Measurements from ENCODE around the gene NEGR1.
A peak's percentile ranks its signal among the peaks of the same experiment; 100 is the strongest.

The NEGR1 gene

DNA sequence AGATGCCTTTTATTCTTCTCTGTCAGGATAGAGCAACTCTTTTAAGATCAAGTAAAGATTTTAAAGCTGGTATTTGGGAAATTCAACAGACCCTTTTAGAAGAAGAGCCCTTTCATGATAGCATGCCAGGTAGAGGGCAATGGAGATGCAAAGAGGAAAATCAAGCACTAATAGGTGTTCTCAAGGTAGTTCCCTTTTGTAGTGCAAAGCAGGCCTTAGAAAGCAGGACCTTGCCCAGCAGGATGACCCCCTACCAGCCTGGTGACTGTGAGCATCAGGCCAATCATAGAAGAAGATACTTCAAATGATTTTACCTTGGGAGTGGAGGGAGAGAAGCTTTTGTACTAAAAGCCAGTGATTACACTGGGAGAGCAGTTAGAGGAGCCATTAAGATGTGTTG is 820.1 kb downstream of the NEGR1 start:
- DNase-seq (ENCODE audit: low spot score) = no peak

GRCh38 chr1:71461416-71461815 is 820.9 kb downstream of the NEGR1 start:
- DNase-seq (ENCODE audit: low spot score) = no peak

DNA sequence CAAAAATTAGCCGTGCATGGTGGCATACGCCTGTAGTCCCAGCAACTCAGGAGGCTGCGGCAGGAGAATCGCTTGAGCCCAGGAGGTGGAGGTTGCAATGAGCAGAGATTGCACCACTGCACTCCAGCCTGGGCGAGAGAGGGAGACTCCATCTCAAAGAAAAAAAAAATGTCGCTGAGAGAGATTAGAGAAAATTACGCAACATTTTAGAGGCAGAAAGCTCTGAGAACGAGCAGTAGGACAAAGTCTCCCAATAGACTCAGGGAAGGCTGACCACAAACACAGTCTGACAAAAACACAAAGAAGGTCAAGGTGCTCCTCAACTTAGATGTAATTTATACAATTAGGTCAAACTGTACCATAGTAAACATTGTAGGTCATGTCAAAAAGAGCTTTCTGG is 833.9 kb downstream of the NEGR1 start:
- DNase-seq (ENCODE audit: low spot score) = peak; percentile 4

DNA sequence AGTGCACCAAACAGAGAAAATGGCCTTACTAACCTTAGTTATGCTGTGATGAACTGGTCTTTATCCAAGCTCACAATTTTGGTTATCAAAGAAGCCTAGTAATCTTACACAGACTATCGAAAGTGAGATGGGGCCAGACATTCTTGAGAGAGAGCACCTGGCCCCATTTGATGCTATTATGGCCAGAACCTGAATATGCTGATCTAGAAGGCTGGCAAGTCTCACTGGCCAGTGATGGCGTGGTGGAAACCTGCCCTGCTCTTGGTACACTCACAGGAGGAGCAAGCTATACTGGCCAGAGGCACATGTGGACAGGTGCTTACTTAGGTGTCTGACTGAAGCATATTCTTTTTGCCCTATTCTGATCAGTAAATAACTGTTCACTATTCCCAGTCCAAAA is 843.7 kb downstream of the NEGR1 start:
- DNase-seq (ENCODE audit: low spot score) = no peak

DNA sequence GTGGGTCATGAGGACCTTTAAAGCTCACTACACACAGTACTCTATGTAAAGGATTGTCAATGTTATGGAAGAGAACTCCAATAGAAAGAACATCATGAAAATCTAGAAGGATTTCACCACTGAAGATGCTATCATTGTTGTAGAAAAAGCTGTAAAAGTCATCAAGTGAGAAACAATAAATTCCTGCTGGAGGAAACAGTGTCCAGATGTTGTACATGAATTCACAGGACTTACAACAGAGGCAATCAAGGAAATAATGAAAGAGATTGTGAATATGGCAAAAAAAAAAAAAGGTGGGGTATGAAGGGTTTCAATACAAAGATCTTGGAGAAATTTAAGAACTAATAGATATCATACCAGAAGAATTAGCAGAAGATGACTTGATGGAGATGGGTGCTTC is 846.4 kb downstream of the NEGR1 start:
- no peak for DNase-seq (ENCODE audit: low spot score)

GRCh38 chr1:71434240-71434639 is 848.1 kb downstream of the NEGR1 start:
- no peak for DNase-seq (ENCODE audit: low spot score)

- no peak for DNase-seq (ENCODE audit: low spot score)
Observed at GRCh38 chr1:71428029-71428428, 854.3 kb downstream of the NEGR1 start.

DNA sequence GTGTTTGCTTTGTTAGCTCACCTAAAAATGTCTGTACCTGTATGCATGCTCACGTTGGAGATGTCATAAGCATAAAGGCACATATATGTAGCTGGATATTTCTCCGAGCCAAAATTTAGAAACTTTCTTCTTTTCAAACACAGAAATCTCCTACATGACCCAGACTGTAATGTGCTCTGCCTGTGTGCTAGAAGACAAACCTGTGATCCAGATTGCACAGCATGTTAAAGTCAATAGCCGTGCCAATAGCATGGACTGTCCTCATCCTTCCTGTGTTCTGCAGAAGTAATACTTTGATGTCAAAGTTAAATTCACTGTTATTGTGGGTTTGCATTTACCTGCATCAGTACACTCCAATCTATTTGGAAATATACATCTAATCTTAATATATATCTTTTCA is 855.3 kb downstream of the NEGR1 start:
- no peak for DNase-seq (ENCODE audit: low spot score)

- no peak for DNase-seq (ENCODE audit: low spot score)
Observed at GRCh38 chr1:71424536-71424935, 857.8 kb downstream of the NEGR1 start.

- DNase-seq (ENCODE audit: low spot score) = no peak
Observed at GRCh38 chr1:71422221-71422620, 860.1 kb downstream of the NEGR1 start.

GRCh38 chr1:71417421-71417820 is 864.9 kb downstream of the NEGR1 start:
- DNase-seq (ENCODE audit: low spot score) = no peak

GRCh38 chr1:71414179-71414578 is 868.2 kb downstream of the NEGR1 start:
- DNase-seq (ENCODE audit: low spot score) = no peak

DNA sequence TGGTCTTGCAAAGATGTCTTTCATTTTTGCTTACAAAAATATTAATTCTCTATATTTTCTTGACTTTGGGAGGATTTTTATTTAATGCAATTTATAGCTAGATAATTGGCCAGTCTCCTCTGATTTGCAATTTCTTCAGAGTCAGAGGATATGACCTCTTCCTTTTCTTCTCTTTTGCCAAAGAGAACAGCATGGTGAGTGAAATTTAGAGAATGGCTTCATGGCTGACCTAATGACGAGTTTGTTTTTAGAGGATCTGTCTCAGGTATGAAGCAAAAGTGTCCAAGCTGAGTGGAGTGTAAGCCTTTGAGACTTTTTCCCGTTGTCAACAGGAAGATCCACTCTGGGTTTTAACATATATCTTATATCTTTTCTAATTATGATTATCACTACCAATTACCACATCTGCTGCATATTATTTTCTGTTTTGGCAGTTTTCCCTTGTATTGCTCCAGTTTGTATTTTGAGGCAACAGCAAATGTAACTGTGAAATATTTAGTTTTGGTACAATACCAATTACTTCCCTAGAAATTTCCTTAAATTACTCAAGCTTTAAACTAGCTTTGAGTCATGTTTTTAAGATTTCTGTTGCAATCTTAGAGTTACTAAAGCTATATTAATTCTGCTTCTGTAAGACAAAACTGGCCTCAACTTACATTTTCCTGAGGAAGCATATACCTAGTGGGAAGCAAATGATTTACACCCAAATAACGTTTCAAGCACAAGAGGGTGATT is 868.7 kb downstream of the NEGR1 start:
- no peak for DNase-seq (ENCODE audit: low spot score)

DNA sequence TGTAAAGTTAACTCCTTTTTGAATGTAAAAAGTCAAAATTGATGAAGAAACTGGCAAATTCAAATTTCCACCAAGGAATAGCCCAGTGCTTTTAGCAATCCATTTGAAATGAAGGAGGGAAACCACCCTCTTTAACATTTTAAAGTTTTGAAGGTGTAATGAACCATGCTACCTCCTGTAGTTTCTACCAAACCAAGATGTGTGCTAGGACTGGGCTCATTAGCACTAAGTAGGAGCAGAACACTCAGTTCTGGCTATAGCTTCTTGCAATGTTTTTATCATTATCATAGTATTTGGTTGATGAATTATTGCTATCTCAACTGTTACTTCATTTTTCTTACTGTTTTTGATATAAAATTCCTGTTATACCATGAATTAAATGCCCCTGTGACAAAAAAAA is 882.3 kb downstream of the NEGR1 start:
- no peak for DNase-seq (ENCODE audit: low spot score)

DNA sequence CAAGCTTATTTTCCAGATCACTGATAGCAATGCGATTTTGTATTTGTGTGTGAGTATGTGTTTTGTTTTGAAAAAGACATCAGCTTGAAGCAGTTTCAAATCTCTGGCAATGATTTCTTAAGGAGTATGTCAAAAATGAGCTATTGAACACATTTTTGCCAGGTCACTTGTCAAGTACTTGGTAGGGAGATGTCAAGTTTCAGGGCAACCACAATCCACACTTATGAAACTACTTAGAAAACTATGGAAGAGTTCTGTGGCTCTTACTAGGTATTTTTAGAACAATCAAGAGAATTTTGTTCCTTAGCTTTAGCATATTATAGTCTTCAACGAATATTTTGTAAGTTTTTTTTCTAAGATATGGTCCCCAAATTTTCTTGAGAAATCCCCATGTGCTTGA is 882.7 kb downstream of the NEGR1 start:
- no peak for DNase-seq (ENCODE audit: low spot score)

GRCh38 chr1:71393301-71393700 is 889.0 kb downstream of the NEGR1 start:
- DNase-seq (ENCODE audit: low spot score) = no peak

- no peak for DNase-seq (ENCODE audit: low spot score)
Observed at GRCh38 chr1:71390518-71390917, 891.8 kb downstream of the NEGR1 start.

- no peak for DNase-seq (ENCODE audit: low spot score)
Observed at GRCh38 chr1:71377886-71378285, 904.5 kb downstream of the NEGR1 start.

- no peak for DNase-seq (ENCODE audit: low spot score)
Observed at GRCh38 chr1:71372496-71372895, 909.8 kb downstream of the NEGR1 start.

DNA sequence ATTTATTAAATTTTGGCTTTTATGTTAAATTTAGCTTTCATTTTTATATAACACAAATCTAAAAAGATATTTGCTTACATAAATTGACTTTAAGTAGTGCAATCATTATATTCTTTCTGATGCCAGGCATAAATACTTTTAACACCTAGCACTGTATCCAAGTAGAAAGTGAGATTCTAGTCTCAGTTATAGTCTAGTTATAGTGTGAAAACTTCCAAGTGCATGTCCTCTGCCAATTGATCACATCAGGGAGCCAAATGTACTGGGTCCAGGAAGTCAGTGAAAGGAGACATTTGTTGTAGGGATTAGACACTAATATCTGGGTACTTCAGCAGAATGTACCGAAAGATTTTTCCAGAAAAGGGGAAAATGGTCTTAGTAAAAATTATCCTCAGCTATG is 910.8 kb downstream of the NEGR1 start:
- no peak for DNase-seq (ENCODE audit: low spot score)

DNA sequence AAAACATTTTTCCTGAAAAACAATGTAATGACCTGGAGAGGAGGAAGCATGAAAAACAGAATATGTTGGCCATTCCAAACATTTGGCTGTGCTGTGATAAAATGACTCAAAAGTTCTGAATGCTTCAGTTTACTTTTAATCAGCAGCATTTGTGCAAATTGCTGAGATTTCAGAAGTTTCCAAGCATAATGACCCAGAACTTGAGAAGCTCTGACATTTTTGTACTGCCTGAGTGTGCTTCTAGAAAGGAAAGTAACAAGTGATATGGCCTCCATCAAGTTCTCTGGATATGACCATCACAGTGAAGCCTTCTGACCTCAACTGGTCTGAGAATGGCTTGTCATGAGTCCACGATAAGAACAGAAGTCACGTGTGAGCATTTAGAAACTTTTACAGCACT is 918.1 kb downstream of the NEGR1 start:
- DNase-seq (ENCODE audit: low spot score) = no peak

- no peak for DNase-seq (ENCODE audit: low spot score)
Observed at GRCh38 chr1:71362691-71363090, 919.6 kb downstream of the NEGR1 start.

DNA sequence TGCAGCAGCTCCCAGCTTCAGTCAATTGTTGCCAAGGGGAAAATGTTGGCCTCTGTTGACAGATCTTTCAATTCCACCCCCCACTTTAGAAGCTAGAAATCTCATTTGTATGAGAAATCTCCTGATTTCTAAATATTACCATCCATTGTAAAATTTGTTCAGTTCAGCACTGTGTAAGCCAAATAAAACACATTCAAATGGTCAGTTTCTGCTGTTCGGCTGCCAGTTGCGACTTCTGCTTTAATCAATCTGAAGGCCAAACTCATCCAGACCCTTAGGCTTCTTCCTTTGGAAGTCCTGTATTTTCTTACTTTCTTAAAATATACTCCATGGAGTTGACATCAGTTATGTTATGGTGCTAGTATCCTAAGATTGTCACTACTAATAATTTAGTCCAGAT is 920.3 kb downstream of the NEGR1 start:
- DNase-seq (ENCODE audit: low spot score) = no peak

DNA sequence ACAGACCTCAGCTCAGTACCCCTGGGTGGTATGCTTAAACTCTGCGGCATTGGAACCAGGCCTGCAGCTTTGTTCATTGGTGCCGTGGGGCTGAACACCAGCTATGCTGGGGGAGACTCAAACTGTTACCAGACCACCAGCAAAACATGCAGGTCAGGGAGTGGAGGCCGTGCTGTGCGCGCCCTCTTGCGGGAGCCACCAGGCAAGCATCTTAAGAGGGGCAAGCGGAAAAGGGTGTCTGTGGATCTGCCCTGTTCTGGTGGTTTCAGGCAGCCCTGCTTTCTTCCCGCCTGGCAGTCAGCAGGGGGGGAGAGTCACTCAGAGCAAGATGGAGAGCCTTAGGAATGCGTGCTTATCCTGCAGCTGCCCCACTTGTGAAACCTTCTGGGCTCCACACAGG is 924.6 kb downstream of the NEGR1 start:
- peak; percentile 28 for DNase-seq (ENCODE audit: low spot score)

- no peak for DNase-seq (ENCODE audit: low spot score)
Observed at GRCh38 chr1:71351438-71351837, 930.9 kb downstream of the NEGR1 start.
